SU-DHL-6 (cell line): ENCODE results near the gene KCNIP4.

ENCODE experiments used
- CTCF ChIP-seq: fragments of 200-600 bp; sonication (generic); IDR thresholded peaks from one replicate; pipeline ENCODE4 v1.5.1; 2017; ENCODE audit warnings: antibody characterized with exemption, mild to moderate bottlenecking, low read length, moderate library complexity; ENCODE audit not compliant: insufficient read depth, poor library complexity, severe bottlenecking
- EZH2phosphoT487 ChIP-seq: fragments of 200-600 bp; sonication (generic), shearing (Covaris generic); conservative IDR thresholded peaks from 2 replicates; pipeline ENCODE4 v1.6.1; 2018; ENCODE audit warnings: mild to moderate bottlenecking, antibody characterized with exemption, low read length, moderate library complexity, mixed read lengths

GRCh38 chr4:21415728-21416127, 532.8 kb downstream of the KCNIP4 start:
- no peak for TF ChIP-seq CTCF
- no peak for TF ChIP-seq EZH2phosphoT487
